ENCODE results near the gene PLA2G1B.

Gene PLA2G1B

GRCh38 chr12:120361506-120362208 is 34.1 kb upstream of the PLA2G1B start:
- H3K4me3 ChIP-seq (ENCODE audit: low read depth, low read length): peak overlapping the region; percentile 60
- no peak for TF ChIP-seq CTCF (IDR thresholded peaks at IDR 0.05; ENCODE audit: low read depth, low read length)
- DNase-seq: peak; percentile 92
- no peaks in the 10 kb centered on the region for H3K9me3 ChIP-seq
- H3K4me1 ChIP-seq: peaks cover 19% of the 10 kb centered on the region
- H3K36me3 ChIP-seq: no peaks in the 10 kb centered on the region
- H3K27me3 ChIP-seq: no peaks in the 10 kb centered on the region

- H3K36me3 ChIP-seq: no peaks in the 10 kb centered on the region
- TF ChIP-seq CTCF (IDR thresholded peaks at IDR 0.05; ENCODE audit: low read depth, low read length): no peak
- no peak for DNase-seq
- H3K4me1 ChIP-seq: peaks cover 19% of the 10 kb centered on the region
- no peaks in the 10 kb centered on the region for H3K9me3 ChIP-seq
- H3K4me3 ChIP-seq (ENCODE audit: low read depth, low read length): no peak overlapping the region
- H3K27me3 ChIP-seq: no peaks in the 10 kb centered on the region
These were observed 31.5 kb upstream of the PLA2G1B start for GRCh38 chr12:120359128-120359527.

- Histone ChIP-seq H3K27me3 (no peaks in the 10 kb centered on the region), H3K4me1 (peaks cover 19% of the 10 kb centered on the region), H3K36me3 (no peaks in the 10 kb centered on the region), H3K9me3 (no peaks in the 10 kb centered on the region), H3K4me3 (ENCODE audit: low read depth, low read length) (no peak overlapping the region)
- no peak for DNase-seq
- peak; percentile 24; the same call in 1 of the 2 replicates for TF ChIP-seq CTCF (IDR thresholded peaks at IDR 0.05; ENCODE audit: low read depth, low read length)
These were observed 31.0 kb upstream of the PLA2G1B start for GRCh38 chr12:120358412-120359100.

DNA sequence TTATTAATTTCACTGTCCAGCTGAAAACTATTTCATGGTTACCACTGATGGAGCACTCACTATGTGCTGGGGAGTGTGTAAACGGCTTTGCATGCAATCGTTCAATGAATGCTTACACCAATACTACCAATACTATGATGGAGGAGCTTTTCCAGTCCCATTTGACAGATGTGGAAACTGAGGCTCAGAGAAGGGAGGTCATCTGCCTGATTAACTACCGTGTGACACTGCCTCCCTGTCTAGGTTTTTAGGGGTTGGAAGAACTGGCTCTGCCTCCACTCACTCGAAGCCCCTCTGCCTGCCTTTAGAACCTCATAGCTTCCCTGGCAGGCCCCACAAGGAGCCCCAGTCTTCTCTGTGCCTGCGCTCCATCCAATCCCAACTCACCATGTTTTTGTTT is 29.5 kb upstream of the PLA2G1B start:
- no peaks in the 10 kb centered on the region for H3K36me3 ChIP-seq
- no peak for DNase-seq
- peak overlapping the region; percentile 30; the same call in 1 of the 2 replicates for H3K4me3 ChIP-seq (ENCODE audit: low read depth, low read length)
- TF ChIP-seq CTCF (IDR thresholded peaks at IDR 0.05; ENCODE audit: low read depth, low read length): no peak
- peaks cover 4% of the 10 kb centered on the region for H3K4me1 ChIP-seq
- H3K9me3 ChIP-seq: no peaks in the 10 kb centered on the region
- H3K27me3 ChIP-seq: no peaks in the 10 kb centered on the region

GRCh38 chr12:120356567-120357030 is 29.0 kb upstream of the PLA2G1B start:
- no peaks in the 10 kb centered on the region for H3K9me3 ChIP-seq
- H3K27me3 ChIP-seq: no peaks in the 10 kb centered on the region
- TF ChIP-seq CTCF (IDR thresholded peaks at IDR 0.05; ENCODE audit: low read depth, low read length): peak; percentile 94
- no peaks in the 10 kb centered on the region for H3K36me3 ChIP-seq
- H3K4me3 ChIP-seq (ENCODE audit: low read depth, low read length): peak overlapping the region; percentile 30
- peaks cover 3% of the 10 kb centered on the region for H3K4me1 ChIP-seq
- peak; percentile 93 for DNase-seq

Measured in BE2C (cell line).